GM12873 (cell line): ENCODE measurements around the gene HPCAL1.

Experiments
- TF ChIP-seq, protein P1 (sequence below): IDR thresholded peaks from 2 replicates; pipeline ENCODE4 v1.5.1; 2012; ENCODE audit warnings: low read depth, mild to moderate bottlenecking, moderate library complexity, low read length, control low read depth; ENCODE audit not compliant: insufficient read depth; ENCODE audit errors: missing control alignments

HPCAL1 gene

DNA sequence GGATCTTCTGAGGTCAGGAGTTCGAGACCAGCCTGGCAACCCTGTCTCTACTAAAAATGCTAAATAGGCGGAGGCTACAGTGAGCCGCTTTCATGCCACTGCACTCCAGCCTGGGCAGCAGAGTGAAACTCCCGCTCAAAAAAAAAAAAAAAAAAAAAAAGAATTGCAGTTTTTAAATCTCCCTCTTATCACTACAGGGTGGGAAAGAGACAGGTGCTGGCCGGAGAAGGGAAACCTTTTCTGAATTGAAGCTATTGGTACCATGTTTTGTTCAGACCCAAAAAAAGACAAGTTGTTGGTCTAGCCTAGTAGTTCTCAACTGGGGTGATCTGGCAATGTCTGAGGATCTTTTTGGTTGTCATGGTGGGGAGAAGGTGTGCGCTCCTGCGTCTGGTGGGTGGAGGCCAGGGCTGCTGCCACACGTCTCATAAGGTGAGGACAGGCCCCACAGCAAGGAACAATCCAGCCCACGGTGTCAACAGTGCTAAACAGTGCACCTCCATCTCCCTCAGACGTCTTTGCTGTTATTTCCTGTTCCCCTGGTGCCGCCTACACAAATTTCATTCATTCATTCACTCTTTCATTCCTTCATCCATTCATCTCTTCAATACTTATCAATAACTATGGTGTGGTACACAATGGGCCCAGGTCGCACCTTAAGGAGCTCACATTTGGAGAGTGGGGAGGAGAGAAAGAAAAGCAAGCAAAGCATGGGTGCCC is 174.2 kb downstream of the HPCAL1 start:
- TF ChIP-seq, protein P1, sequence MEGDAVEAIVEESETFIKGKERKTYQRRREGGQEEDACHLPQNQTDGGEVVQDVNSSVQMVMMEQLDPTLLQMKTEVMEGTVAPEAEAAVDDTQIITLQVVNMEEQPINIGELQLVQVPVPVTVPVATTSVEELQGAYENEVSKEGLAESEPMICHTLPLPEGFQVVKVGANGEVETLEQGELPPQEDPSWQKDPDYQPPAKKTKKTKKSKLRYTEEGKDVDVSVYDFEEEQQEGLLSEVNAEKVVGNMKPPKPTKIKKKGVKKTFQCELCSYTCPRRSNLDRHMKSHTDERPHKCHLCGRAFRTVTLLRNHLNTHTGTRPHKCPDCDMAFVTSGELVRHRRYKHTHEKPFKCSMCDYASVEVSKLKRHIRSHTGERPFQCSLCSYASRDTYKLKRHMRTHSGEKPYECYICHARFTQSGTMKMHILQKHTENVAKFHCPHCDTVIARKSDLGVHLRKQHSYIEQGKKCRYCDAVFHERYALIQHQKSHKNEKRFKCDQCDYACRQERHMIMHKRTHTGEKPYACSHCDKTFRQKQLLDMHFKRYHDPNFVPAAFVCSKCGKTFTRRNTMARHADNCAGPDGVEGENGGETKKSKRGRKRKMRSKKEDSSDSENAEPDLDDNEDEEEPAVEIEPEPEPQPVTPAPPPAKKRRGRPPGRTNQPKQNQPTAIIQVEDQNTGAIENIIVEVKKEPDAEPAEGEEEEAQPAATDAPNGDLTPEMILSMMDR = no peak
